NK-92 treated with Interleukin-12 subunit alpha and Interleukin-12 subunit beta, amount 100 ng/mL, for 24 hours (cell line): ENCODE results near the gene MSI2.

Experiments
- DNase-seq: peaks from one replicate; lab custom pipeline; 2025; lab: John Stamatoyannopoulos, UW

The MSI2 gene

DNA sequence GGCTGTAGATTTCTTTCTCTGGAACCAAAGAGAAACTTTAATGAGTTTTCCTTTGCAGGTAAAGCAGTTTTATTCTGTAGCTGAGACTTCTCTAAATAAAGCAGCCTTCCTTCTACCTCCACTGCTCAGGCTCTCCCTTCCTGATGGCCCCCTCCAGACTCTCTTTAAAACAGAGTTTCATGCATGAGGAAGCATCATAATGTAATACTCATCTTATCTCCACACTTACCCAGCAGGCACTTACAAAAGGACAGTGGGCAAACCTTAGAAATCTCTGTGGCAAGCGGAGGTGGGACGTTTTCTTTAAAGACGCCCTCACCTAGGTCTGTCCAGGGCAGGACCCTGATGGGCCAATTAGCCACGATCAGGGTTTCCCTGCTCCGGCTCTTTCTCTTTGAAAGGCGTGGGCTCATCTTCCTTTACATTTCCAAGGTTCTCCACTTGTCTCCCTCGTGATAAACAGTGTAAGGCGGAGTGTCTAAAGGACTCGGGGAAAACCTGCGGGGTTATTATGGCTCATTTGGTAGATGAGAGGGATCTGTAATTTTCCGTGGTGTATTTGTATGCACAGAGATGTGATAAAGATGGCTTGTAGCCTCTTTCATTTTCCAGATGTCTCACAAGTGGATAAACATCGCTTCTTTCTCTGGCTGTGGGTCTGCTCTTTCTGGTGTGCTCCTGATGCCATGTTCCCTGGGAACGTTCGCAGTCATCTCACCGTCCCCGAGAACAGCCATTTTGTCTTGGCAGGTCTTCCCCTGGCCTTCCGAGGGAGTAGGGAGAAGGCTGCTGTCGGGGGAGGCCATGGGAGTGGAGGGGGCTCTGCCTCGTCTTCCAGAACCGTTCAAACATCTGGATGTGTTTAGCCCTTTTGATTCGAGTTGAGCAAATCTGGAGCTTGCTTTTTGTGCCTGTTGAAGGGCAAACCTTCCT, 249.8 kb downstream of the MSI2 start:
- no peak for DNase-seq

DNA sequence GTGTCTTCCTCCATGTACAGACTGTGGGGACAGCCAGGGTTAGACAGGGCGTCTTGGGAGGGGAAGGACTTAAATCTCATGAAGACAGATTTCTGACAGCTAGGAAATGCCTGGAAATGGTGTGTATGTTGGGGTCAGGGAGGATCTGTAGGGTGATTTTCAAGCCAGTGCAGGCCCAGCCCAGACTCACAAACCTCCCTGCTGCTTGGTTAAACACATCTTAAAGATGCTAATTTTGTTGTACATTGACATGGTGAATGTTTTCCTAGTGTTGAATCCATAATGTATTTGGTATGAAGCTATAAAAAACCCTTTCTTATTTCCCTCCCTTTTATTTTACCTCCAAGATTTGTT, 250.4 kb downstream of the MSI2 start:
- no peak for DNase-seq

DNA sequence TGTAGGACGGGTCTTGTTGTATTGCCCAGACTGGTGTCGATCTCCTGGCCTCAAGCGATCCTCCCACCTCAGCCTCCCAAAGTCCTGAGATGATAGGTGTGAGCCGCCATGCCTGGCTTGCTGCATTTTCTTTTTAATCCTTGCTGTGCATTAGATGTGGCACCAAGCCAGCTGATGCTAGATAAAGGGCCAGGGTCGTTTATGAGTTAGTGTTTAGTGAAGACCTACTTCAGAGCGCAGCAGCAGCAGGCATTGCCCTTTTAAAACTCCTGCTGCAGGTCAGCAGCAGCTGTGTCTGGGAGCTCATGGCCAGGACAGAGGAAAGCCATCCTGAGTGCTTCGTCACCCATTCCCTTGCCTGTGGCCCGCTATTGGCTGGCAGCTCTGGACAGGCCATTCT, 251.5 kb downstream of the MSI2 start:
- no peak for DNase-seq

DNA sequence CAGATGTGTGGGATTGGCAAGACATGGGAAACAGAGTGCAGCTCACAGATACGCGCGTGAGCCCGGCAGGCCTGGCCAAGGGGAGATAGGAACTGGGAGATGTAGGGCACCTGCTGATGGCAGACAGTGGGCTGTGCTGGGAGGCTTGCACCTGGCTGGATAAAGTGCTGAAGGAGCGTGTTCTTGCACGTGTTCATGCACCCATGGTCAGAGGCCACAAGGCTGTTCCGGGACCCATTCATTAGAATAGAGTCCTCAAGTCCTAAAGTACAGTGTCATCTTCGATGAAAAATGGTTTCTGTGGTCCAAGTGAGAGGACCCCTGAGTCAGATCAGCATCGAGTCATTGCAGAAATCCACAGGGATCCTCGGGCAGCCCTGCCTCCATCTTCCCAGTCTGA, 252.3 kb downstream of the MSI2 start:
- no peak for DNase-seq

DNA sequence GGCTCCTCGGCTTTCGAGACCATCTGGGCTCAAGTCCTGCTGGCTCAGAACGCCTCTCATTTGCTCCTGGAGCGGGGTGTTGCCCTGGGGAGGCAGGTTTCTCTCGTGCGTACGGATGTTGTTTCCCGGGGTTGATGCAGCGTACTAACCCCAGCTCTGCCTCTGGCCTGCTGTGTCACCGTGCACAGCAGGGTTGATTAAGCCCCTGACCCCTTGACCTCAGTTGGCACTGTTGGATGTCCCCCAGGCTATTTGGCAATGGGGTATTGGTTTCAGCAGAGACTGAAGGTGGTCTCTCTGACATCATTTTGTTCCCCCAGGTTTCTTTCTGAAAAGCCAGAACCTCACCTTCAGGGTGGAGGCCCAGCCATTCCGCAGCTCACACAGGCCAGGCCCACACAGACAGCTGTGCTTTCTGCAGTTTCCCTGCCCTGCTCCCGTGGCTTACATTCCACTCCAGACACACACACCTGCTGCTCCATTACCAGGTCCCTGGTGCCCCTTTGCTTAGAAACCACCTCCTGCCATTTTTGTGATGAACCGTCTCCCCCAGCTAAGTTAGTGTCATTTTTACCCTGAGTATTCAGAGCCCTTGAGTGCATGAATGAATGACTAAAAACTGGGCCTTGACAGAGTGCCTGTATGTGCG, 255.3 kb downstream of the MSI2 start:
- DNase-seq, result no peak

DNA sequence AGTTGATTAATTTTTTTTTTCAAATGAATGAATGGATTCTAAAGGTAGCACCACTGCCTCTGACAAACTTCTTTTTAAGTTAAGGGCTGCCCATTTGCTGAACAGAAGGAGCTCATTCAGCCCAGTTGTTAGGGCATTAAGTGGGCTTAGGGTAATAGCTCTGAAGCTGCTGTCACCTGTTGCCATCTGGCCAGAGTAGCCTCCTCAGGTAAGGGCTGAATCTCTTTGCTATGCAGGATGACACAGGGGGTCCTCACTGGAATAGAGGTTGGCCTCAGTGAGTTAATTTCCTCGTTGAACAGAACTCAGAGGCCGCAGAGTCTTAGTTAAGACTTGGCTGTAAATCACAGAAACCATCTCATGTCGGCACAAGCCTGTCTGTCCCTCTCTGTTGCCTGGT, 255.9 kb downstream of the MSI2 start:
- DNase-seq, result no peak

DNA sequence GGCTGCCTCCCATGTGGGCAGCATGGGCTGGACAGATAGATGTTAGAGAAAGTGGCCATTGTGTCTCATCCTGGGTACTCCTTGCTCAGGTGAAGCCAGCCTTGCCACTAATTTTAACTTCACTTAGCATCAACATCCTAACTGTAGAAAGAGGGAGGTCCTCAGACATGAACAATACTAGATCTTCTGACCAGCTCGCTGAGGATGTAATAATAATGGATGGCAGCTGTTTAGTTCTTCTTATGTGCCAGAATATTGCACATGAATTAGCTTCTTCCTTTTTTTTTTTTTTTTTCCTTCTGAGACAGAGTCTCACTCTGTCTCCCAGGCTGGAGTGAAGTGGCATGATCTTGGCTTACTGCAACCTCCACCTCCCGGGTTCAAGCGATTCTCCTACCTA, 256.4 kb downstream of the MSI2 start:
- no peak for DNase-seq

DNA sequence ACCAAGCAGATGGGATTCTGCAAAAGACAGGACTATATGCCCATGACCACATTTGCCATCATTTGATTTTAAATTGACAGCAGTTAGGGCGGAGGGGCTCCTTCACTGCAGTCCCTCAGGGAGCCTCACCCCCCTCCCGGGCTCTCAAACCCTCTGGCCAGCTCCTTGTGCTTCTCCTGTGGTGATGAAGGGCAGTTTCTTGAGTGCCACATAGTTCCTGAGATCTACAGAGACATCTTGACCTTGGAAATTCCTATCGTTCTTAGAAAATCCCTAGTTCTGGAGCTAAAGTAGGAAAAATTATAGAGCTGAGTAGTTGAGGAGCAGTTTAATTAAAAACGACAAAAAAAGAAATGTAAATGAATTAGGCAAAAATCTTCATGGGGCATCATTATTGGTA, 257.2 kb downstream of the MSI2 start:
- no peak for DNase-seq

DNA sequence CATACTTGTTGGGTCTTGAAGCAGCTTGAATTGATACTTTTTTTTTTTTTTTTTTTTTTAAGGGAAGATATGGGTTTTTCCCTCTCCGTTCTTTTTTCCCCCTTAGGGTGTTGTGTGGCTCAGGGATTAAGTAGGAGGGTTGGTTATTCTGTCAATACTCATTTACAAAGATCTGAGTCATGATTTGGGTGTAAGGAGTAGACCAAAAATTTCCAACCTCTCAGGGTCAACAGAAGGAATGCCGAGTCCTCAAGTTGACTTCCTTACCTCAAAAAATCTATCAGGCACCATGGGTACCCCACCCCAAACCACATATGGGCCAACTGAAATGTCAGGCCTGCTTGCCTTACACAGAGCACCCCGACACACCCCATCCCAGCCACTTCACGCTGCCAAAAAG, 258.3 kb downstream of the MSI2 start:
- DNase-seq, result no peak

DNA sequence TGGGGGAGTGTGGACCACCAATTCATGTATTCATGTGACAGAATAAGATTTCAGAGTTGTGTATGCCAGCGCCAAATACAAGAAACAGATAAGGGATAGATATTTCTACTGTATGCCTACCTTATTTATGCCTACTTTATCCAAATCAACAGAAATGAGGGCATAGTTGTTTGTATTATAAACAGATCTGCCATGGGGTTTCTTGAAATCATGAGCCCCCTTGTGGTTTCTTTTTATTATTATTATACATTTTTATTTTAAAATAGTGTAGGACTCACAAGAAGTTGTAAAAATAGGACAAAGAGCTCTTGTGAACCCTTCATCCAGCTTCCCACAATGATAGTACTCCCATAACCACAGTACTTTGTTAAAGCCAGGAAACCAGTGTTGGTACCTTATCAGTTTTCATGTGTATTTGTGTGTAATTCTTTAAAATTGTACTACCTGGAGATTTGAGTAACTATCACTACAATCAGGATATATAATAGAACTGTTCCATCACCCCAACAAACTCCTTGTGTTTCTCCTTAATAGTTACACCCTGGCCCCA, 259.4 kb downstream of the MSI2 start:
- DNase-seq, result no peak

DNA sequence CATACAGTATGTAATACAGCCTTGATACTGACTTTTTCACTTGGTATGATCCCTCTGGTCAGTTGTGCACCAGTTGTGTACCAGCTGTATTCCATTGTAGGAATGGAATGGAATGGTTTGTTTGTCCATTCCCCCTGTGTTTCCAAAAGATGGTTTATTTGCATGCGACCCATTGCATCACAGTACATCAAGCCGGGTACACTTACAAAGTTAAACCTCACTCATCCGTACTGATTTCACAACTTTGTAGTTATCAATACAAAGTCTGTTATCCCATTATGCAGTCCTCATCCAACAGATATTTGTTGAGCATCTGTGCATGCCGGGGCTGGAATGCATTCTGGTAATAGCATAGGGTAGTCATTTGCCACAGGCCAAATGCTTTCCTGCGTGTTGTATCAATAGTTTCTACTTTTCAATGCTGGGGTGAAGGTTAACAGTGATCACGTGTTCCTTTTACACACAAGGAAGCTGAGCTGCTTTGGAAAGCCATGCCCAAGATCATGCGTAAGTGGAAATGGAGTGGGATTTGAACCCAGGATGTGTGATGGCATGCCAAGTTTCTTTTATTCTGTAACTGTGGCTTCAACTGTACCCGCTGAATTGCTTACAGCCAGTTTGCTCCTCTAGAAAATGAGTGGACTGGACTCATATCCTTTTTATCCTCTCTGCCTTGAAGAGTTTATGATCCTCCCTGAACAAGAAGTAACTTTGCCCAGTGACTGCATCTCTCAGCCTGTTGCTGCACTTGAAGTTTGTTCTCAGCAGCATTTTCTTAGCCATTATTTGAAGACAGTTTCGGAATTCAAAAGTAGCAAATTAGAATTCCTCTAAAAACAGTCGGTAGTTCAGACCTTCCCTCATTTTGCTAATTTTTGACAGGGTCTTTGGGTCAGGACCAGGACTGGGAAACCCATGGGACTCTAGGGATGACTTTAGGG, 260.2 kb downstream of the MSI2 start:
- no peak for DNase-seq

DNA sequence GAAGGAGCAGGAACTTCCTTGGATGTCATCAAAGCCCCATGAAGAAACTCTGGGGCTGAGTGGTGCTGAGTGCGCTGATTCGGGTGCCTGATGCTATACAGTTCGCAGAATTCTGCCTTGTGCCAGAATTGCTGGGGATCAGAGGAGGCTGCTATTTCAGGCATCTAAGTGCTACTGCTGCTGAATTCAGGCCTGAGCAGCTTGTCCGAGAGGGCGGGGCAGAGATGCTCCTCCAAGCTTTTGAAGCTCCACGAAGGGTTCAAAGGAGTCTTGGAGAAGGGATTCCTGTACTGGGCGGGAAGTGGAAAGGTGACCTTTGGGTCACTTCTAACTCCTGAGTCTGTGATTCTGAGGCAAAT, 260.9 kb downstream of the MSI2 start:
- DNase-seq, result no peak

DNA sequence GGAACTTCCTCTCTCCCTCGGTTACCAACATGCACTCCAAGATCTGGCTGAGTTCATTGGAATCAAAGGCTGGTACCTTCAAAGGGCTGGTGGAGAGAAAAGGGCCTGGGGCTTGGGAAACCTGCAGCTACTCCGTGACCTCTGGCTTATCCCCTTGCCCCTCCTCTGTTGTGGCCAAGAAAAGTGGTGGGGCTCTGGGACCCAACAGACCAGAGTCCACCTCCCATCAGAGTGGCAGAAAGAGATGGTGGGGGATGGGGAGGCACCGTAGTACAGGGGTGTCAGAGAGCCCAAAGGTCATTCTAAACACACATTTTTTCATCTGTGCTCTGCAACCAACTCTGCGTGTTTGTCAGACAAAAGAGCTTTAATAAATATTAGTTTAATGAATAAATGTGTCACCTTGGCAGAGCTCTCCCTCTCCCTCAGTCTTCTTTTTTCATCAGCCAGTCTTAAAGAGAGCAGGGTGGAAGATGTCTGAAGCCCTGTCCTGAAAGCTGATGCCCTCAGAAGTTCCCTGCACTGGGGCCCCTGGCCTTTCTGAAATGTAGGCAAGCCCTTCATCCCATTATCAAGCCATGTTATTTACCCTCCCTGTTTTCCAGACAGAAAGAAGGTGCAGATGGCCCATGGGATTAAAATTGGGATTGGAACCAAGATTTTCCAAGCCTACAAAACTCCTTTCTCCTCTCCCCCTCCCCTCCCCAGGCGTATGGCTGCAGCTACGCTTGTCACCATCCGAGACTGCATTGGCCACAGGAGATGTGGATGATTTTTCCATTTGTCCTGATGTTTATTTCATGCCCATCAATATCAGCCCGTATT, 261.5 kb downstream of the MSI2 start:
- DNase-seq, result no peak

DNA sequence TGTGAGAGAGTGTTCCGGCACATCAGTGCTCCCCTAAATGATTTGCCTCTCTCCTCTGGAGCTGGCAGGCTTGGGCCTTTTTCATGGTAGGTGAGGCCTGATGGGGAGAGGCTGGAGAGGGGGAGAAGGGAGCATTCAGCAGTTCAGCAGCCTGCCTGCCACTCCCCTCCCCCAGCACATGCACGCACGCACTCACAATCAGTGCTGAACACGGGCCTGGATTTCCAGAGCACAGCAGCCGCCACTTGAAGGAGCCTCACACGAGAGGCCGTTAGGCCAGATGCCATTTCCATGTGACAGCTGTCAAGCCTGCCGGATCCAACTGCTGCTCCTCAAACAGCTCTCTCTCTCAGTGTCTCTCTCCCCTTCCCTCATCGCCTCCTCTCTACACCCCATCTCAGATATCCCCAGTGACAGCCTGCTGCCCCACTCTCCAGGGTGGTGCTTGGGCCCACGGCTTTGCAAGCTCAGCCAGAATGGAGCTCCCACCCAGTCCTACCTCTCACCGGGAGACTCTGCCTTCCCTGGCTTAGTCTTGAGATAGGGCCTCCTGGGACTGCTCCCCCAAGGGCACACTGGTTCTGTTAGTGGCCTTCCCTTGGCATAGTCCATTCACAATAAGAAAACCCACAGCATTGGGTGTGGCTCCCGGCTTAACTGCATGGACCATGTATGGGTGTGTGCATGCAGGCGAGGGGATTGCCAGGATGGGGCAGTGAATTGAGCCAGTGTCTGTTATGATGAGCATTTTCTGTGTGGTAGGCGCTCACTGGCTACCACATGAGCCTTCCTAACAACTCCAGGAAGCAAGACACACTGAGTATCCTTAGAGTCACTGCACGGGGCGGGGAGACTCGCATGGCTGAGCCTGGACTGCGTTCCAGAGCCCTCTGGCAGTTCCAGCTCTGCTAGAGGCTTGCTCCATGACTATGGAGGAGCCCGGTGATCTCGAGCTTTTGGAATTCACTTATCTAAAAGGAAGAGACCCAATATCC, 262.6 kb downstream of the MSI2 start:
- no peak for DNase-seq

DNA sequence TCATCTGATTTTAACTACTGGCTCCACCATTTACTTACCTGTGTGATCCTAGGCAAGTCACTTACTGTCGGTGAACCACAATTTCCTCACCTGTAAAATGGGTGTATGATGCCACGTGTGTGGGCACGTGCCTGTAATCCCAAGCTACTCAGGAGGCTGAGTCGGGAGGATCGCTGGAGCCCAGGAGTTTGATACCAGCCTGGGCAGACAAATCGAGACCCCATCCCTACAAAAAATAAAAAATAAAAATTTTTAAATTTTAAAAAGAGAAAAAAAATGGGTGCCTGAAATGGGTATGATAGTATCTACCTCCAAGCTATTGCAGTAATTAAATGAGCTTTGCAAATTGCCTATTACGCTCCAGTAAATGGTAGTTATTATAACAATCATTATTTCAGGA, 263.5 kb downstream of the MSI2 start:
- no peak for DNase-seq

DNA sequence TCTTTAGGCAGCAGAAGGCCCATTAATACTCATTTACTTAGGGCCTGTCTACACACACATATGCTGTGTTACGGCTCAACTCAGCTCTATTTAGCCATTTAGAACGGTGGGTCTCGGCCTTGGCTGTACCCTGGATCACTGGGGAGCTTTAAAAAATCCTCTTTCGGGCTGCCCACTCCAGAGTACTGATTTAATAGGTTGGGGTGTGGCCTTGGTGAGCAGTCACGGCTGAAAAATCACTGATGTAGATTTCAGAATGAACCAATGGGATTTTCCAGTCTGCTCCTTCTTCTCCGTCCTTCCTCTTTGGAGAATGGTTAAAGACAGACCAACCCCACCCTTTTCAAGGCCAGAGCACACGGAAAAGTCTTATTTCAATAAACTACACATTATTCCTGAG, 265.3 kb downstream of the MSI2 start:
- no peak for DNase-seq

DNA sequence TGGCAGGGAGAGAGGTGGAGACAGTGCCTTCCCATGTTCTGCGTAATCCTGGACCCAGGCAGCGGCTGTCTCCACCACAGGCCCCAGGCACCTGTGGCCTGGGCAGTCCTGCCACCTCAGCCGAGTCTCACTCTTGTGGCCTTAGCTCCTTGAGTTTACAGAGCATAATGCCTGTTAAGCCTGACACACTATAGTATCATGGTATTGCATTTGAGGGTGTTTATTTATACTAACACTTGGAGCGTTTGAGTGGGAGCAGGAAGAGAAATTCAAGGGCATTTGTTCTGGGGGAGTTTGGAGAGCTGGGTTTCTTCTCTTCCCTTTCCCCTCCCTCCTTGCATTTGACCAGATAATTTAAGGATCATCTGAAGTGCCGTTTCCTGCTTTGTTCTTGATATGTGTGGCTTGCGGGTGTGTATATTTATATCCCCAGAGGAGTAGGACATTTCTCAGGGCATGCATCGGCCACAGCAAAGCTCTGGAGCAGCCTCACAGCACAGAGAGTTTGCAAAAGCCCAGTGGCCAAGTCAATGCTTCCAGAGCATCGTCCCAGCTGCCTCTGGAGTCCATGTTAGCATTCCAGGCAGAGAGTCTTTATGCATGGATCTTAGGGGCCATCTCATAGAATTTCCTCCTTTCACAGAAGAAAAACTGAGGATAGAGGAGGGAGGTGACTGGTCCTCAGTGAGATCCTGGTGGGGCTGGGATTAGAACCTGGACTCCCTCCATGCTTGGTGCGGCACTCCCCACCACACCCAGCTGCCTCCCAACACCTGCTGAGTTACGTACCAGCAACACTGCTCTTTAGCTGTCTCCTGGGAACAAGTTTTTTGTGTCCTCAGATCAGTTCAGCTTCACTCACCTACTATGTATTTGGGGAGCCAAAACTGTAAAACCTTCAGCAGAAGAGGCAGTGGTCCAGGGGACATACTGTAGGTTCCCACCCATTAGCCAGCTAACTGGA, 266.0 kb downstream of the MSI2 start:
- DNase-seq, result no peak

DNA sequence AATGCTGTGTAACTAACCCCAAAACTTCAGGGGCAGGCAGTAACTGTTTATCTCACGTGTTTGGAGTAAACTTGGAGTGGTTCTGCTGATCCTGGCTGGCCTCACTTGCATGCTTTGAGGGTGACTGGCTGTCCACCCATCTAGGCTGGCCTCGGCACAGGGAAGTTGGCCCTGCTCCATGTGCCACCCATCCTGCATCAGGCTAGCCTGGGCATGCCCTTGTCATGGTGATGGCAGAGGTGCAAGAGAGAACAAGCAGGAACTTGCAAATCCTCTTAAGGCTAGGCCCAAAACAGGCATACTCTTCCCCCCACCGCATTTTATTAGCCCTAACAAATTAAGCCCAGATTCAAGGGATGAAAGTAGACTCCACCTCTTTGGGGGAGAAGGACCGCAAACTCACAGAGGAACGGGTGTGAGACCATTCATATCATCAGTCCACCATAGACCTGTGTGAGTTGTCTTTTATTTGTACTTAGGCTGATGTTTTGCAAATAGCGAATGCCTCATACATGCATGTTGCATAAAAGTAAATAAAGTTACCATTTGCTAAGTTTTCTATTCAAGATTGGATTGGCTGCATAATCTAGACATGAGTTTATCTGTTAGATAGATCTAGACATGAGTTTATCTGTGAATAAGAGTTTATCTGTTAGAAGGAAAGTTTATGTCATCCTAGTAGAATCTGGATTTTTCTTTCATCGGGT, 267.8 kb downstream of the MSI2 start:
- DNase-seq, result no peak
